ENCODE measurements around the gene KMT2C. TPM values are rescaled to one million over a fixed set of nuclear protein-coding genes. Genes with fewer than 3 reads are reported as not detected.

Gene KMT2C
- total and polyA plus RNA-seq, 11 donors: 8.4 to 62.4 (median 42.2) TPM

DNA sequence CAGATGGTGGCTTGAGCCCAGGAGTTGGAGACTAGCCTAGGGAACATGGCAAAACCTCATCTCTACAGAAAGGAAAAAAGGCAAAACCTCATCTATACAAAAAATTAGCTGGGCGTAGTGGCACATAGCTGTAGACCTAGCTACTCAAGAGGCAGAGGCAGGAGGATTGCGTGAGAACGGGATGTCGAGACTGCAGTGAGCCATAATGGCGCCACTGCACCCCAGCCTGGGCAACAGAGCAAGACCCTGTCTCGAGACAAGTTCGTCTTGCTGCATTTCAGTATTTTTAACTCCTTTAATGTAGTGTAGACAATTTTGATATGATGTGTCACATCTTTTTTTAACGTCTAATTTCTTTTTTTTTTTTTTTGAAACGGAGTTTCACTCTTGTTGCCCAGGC is 31.4 kb upstream of the KMT2C start:
- ATAC-seq: no peak
- TF ChIP-seq POLR2A (IDR thresholded peaks at IDR 0.05): no peak
- TF ChIP-seq, protein P1, sequence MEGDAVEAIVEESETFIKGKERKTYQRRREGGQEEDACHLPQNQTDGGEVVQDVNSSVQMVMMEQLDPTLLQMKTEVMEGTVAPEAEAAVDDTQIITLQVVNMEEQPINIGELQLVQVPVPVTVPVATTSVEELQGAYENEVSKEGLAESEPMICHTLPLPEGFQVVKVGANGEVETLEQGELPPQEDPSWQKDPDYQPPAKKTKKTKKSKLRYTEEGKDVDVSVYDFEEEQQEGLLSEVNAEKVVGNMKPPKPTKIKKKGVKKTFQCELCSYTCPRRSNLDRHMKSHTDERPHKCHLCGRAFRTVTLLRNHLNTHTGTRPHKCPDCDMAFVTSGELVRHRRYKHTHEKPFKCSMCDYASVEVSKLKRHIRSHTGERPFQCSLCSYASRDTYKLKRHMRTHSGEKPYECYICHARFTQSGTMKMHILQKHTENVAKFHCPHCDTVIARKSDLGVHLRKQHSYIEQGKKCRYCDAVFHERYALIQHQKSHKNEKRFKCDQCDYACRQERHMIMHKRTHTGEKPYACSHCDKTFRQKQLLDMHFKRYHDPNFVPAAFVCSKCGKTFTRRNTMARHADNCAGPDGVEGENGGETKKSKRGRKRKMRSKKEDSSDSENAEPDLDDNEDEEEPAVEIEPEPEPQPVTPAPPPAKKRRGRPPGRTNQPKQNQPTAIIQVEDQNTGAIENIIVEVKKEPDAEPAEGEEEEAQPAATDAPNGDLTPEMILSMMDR (IDR thresholded peaks at IDR 0.05): no peak

DNA sequence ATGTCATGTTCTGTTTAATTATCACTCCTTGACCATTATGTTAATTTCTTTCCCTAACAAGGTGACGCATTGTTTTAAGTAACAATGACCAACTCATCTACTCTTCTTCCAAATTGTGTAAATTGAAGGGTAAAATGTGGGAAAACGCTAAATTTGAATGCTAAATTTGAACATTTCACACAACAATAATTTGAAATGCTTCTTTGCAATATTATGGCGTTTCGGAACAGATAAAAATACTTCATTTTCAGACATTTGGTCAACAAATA is 29.2 kb upstream of the KMT2C start:
- ATAC-seq: no peak
- no peaks in the 10 kb centered on the region for H3K9me3 ChIP-seq
- TF ChIP-seq POLR2A (IDR thresholded peaks at IDR 0.05): no peak
- TF ChIP-seq, protein P1 (IDR thresholded peaks at IDR 0.05): no peak
- H3K4me3 ChIP-seq: peak overlapping the region; percentile 86 to 99 (median 96)
- intact Hi-C loops (cut with DNase I): loop anchor here in 8 of 10 donors (2.0 to 10.0 kb wide), 7 partner anchors 28 to 220 kb away; partner anchors contain the start of genes XRCC2 (in 3 of the 8) and KMT2C (in 1 of the 8)
- H3K27ac ChIP-seq: peak overlapping the region in 10 of 12 donors; percentile 99 to 100 (median 100)
- WGBS, 4 donors: 30 to 35% (median 34%) methylated on average over 4 of the region's 4 CpGs
- H3K4me1 ChIP-seq: peaks cover 0 to 24% (median 7%) of the 10 kb centered on the region in 12 donors
- no peaks in the 10 kb centered on the region for H3K36me3 ChIP-seq
- no peak for DNase-seq
- H3K27me3 ChIP-seq: no peaks in the 10 kb centered on the region

More for the DNA sequence above, 31.4 kb upstream of the KMT2C start:
- H3K9me3 ChIP-seq: no peaks in the 10 kb centered on the region
- no peak for DNase-seq
- no peaks in the 10 kb centered on the region for H3K27me3 ChIP-seq
- no peak overlapping the region for H3K4me3 ChIP-seq
- WGBS, 4 donors: 94 to 95% (median 95%) methylated on average over 9 of the region's 9 CpGs
- H3K27ac ChIP-seq: no peak overlapping the region
- intact Hi-C loops (cut with DNase I): loop anchor here in 8 of 10 donors (5.0 to 10.0 kb wide), 6 partner anchors 102 to 222 kb away; partner anchors contain the start of gene XRCC2 (in 3 of the 8)
- H3K4me1 ChIP-seq: peaks cover 0 to 17% (median 7%) of the 10 kb centered on the region in 12 donors
- H3K36me3 ChIP-seq: no peaks in the 10 kb centered on the region

DNA sequence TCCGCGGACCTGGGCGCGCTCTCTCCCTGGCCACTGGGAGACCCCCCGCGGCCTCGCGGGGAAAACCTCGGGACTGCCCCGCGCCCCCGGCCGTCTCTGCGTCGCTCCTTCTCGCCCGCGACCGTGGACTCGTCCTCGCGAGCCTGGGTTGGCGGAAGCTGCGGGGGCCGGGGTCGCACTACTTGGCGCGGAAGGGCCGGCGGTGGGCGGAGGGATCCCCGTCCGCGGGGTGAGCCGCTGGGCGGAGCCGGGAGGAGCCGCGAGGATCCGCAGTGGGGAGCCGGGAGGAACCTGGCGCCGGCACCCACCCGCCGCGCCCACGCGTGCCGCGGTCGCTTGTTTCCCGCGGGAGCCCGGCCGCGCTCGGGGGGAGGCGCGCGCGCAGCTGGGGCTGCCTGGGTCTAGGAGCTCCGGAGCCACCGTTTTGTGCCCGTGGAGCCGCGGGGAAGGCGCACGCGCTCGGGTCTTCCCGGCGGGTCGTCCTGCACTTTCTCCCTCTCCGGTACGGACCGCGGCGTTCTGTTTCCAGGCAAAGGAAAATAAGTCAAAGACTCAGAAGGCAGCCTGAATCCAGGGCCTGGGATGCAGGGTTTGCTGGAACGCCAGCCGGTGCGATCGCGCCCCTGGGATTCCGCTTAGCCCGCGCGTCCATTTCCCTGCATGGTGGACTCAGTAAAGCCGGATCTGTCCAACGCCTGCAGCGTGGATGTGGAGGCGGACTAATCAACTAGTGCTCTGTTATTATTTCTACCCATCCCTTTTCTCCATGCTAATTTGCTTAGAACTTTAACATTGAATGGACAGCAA is 28.7 kb upstream of the KMT2C start:
- DNase-seq (peak; percentile 82 to 91 (median 82)), ATAC-seq (peak in 2 of 4 donors; percentile 75)
- H3K4me3 ChIP-seq: peak overlapping the region; percentile 86 to 99 (median 96)
- H3K36me3 ChIP-seq: no peaks in the 10 kb centered on the region
- no peaks in the 10 kb centered on the region for H3K9me3 ChIP-seq
- peak overlapping the region; percentile 99 to 100 (median 100) for H3K27ac ChIP-seq
- intact Hi-C loops (cut with DNase I): loop anchor here in 9 of 10 donors (1.0 to 10.0 kb wide), 12 partner anchors 28 to 220 kb away; partner anchors contain the start of genes XRCC2 (in 5 of the 9) and KMT2C (in 2 of the 9)
- TF ChIP-seq, protein P1 (IDR thresholded peaks at IDR 0.05): no peak
- peak in 1 of 2 donors; percentile 30 for TF ChIP-seq POLR2A (IDR thresholded peaks at IDR 0.05)
- 0 to 1% (median 0%) methylated on average over 29 to 91 of the region's 91 CpGs for WGBS, 4 donors
- H3K27me3 ChIP-seq: no peaks in the 10 kb centered on the region
- H3K4me1 ChIP-seq: peaks cover 0 to 29% (median 7%) of the 10 kb centered on the region in 12 donors

DNA sequence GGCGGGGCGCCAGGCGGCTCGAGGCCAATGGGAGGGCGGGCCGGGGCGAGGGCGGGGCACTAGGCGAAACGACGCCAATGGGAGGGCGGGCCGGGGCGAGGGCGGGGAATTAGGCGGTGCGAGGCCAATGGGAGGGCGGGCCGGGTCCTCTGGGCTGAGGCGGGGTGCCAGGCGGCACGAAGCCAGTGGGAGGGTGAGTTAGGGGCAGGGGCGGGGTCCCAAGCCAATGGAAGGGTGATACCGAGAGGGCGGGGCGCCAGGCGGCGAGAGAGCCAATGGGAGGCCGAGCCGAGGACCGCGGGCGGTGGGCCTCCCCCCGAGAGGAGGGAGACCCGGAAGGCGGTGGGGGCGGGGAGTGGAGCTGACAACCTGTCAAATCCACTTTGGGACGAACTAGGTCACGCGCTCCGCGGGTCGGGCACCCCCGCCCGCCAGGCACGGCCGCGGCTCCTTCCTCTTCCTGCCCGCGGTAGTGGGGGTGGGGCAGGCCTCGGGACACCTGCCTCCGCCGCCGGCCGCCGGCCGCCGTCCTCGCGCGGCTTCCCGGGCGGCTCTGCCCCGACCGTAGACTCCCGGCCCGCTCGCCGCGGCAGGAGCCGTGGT is 28.0 kb upstream of the KMT2C start:
- TF ChIP-seq, protein P1 (IDR thresholded peaks at IDR 0.05): no peak
- TF ChIP-seq POLR2A (IDR thresholded peaks at IDR 0.05): peak in 1 of 2 donors; percentile 87
- ATAC-seq: peak; percentile 95 to 99 (median 98)
- Histone ChIP-seq H3K4me3 (peak overlapping the region; percentile 91 to 99 (median 96)), H3K36me3 (no peaks in the 10 kb centered on the region), H3K27ac (peak overlapping the region; percentile 99 to 100 (median 100)), H3K9me3 (no peaks in the 10 kb centered on the region), H3K27me3 (no peaks in the 10 kb centered on the region), H3K4me1 (peaks cover 0 to 33% (median 7%) of the 10 kb centered on the region in 12 donors)
- 0 to 1% (median 0%) methylated on average over 24 to 71 of the region's 71 CpGs for WGBS, 4 donors
- peak; percentile 100 for DNase-seq
- intact Hi-C loops (cut with DNase I): loop anchor here in 8 of 10 donors (1.0 to 10.0 kb wide), 11 partner anchors 27 to 219 kb away; partner anchors contain the start of genes XRCC2 (in 5 of the 8) and KMT2C (in 4 of the 8)
